Calu3 (cell line): Measurements from ENCODE around the gene CD99. TPM values are rescaled to one million over a fixed set of nuclear protein-coding genes. Genes with fewer than 3 reads are reported as not detected.
"Not testable (repeated sequence)": the region's sequence is repeated elsewhere in the genome, so short reads cannot be mapped to it uniquely, and the experiment has no call there.

ENCODE experiments used
- BruUV-seq: library from RNA; stranded (reverse); fragments of 400-500 nt; replicated peaks from 2 replicates; lab custom pipeline; 2021; lab: Mats Ljungman, UMichigan
- CTCF ChIA-PET: fragments of 300-600 bp; sonication (Branson Sonifier 250); formaldehyde crosslinking; loops from one replicate; lab custom pipeline; 2022; ENCODE audit warnings: antibody characterized with exemption; lab: Charles Lee
- DNase-seq: peaks from one replicate; pipeline ENCODE4 v3.0.0; 2022
- H3K27ac Mint-ChIP-seq: one replicate; pipeline ENCODE4 v1.8.0; 2022; ENCODE audit warnings: mixed read lengths; ENCODE audit not compliant: unreplicated experiment
- H3K27me3 Mint-ChIP-seq: one replicate; pipeline ENCODE4 v1.8.0; 2022; ENCODE audit warnings: mixed read lengths; ENCODE audit not compliant: unreplicated experiment
- H3K36me3 Mint-ChIP-seq: one replicate; pipeline ENCODE4 v1.8.0; 2022; ENCODE audit warnings: mild to moderate bottlenecking, moderate library complexity, mixed read lengths; ENCODE audit not compliant: insufficient read depth, unreplicated experiment
- H3K4me1 Mint-ChIP-seq: one replicate; pipeline ENCODE4 v1.8.0; 2022; ENCODE audit warnings: mild to moderate bottlenecking, low read depth, mixed read lengths; ENCODE audit not compliant: unreplicated experiment
- H3K4me3 Mint-ChIP-seq: one replicate; pipeline ENCODE4 v1.8.0; 2022; ENCODE audit warnings: mild to moderate bottlenecking, low read depth, moderate library complexity, mixed read lengths; ENCODE audit not compliant: unreplicated experiment
- H3K9me3 Mint-ChIP-seq: one replicate; pipeline ENCODE4 v1.8.0; 2022; ENCODE audit warnings: low read depth, mixed read lengths; ENCODE audit not compliant: unreplicated experiment
- intact Hi-C: fragments of 100-400 bp; cut with micrococcal nuclease; formaldehyde crosslinking; loops from one replicate; pipeline ENCODE4 v1.10.0; 2022; ENCODE audit not compliant: unreplicated experiment
- total RNA-seq: library from RNA; stranded (reverse); gene quantifications from 2 replicates; pipeline ENCODE4 v1.2.3, GENCODE V29; 2022
- TF ChIP-seq, protein P1 (sequence below): fragments of 200-600 bp; IDR thresholded peaks from one replicate; pipeline ENCODE4 v1.8.0; 2022; ENCODE audit warnings: antibody characterized with exemption; ENCODE audit not compliant: unreplicated experiment

The CD99 gene
- total RNA-seq, 1 experiment from 2014 or later: 73.9 TPM

DNA sequence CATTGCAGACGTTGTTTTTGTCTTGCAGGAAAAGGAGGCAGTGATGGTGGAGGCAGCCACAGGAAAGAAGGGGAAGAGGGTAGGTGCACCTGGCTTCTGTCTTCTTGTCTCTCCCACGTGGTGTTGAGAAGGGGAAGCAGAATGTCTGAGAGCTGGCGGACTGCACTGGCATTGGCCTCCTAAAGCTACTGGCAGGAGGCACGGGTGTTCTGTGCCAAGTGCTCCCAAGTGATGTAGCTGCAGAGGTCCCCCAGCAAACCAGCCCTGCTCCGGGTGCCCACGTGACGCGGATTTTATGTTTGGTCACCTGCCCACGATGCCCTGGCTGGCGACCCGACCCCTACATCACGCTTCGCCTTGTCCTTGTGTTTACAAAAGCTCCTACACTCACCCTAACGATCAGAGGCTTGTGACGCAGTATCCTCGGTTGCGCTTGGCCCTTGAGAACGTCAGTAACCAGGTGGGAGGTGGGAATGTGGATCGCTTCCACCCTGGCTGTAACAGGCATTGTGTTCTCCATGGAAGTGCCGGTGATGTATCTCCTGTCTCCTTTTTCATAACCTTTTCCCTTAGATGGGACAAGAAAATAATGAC, 32.3 kb downstream of the CD99 start:
- Mint-ChIP-seq H3K36me3 (peaks cover 6% of the 10 kb centered on the region), H3K4me1 (no peaks in the 10 kb centered on the region), H3K27me3 (no peaks in the 10 kb centered on the region), H3K9me3 (no peaks in the 10 kb centered on the region), H3K27ac (no peak overlapping the region), H3K4me3 (no peak overlapping the region)
- DNase-seq: no peak
- TF ChIP-seq, protein P1, sequence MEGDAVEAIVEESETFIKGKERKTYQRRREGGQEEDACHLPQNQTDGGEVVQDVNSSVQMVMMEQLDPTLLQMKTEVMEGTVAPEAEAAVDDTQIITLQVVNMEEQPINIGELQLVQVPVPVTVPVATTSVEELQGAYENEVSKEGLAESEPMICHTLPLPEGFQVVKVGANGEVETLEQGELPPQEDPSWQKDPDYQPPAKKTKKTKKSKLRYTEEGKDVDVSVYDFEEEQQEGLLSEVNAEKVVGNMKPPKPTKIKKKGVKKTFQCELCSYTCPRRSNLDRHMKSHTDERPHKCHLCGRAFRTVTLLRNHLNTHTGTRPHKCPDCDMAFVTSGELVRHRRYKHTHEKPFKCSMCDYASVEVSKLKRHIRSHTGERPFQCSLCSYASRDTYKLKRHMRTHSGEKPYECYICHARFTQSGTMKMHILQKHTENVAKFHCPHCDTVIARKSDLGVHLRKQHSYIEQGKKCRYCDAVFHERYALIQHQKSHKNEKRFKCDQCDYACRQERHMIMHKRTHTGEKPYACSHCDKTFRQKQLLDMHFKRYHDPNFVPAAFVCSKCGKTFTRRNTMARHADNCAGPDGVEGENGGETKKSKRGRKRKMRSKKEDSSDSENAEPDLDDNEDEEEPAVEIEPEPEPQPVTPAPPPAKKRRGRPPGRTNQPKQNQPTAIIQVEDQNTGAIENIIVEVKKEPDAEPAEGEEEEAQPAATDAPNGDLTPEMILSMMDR: no peak
- intact Hi-C loops: no loop called here
- no TSS peak for BruUV-seq
- CTCF ChIA-PET: no interaction called here

DNA sequence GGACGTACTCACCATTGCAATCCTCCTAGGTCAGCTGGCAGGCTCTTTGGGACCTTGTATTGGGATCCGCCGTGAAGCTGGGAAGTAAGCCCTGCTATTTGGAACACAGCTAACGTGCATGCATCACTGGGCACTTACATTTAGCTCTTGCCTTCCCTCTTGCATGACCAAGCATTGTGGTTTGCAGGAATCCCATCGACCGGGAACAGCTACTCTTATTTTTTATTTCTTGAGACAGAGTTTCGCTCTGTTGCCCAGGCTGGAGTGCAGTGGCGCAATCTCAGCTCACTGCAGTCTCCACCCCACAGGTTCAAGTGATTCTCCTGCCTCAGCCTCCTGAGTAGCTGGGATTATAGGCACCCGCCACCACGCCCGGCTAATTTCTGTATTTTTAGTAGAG, 36.2 kb downstream of the CD99 start:
- H3K27ac Mint-ChIP-seq, BruUV-seq, H3K27me3 Mint-ChIP-seq, H3K4me1 Mint-ChIP-seq, DNase-seq, H3K9me3 Mint-ChIP-seq, H3K4me3 Mint-ChIP-seq, intact Hi-C loops, CTCF ChIA-PET, H3K36me3 Mint-ChIP-seq: not testable (repeated sequence)

DNA sequence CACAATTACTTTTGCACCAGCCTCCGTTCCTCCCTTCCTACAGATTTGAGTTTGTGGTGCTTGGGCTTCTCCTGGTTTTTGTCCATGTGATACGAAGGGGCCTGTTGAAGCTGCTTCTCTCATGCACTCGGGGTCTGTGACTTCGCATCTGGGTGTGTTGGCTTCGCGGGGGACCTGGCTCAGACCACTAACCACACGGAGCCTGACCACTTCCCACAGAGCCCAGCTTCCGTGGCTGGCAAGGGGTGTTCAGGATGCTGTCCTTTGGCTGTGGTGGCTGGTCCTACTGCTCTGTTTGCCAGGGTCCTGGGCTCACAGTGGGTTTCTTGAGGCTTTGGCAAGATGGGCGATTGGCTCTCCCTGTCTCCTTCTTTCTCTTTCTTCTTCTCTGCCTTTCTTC, 41.0 kb downstream of the CD99 start:
- intact Hi-C loops: no loop called here
- Mint-ChIP-seq H3K27ac (no peak overlapping the region), H3K4me3 (no peak overlapping the region), H3K27me3 (no peaks in the 10 kb centered on the region), H3K9me3 (no peaks in the 10 kb centered on the region), H3K4me1 (no peaks in the 10 kb centered on the region), H3K36me3 (peaks cover 15% of the 10 kb centered on the region)
- CTCF ChIA-PET: no interaction called here
- DNase-seq: no peak
- no TSS peak for BruUV-seq
- TF ChIP-seq, protein P1: no peak

DNA sequence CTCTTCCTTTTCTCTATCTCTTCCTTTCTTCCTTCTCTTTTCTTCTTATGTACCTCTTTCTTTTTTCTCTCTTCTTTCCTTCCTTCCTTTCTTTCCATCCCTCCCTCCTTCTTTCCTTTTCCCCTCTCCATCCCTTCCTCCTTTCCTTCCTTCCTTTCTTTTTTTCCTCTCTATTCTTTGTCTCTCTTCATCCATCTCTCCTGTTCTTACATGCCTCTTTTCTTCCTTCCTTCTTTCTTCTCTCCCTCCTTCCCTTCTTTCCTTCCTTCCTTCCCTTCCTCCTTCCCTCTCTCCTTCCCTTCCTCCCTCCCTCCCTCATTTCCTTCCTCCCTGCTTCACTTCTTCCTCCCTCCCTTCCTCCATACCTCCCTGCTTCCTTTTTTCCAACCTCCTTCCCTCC, 41.6 kb downstream of the CD99 start:
- TF ChIP-seq, protein P1: no peak
- no TSS peak for BruUV-seq
- Mint-ChIP-seq H3K4me1 (no peaks in the 10 kb centered on the region), H3K36me3 (peaks cover 15% of the 10 kb centered on the region), H3K4me3 (no peak overlapping the region), H3K27me3 (no peaks in the 10 kb centered on the region), H3K27ac (no peak overlapping the region), H3K9me3 (no peaks in the 10 kb centered on the region)
- intact Hi-C loops: no loop called here
- DNase-seq: no peak
- CTCF ChIA-PET: no interaction called here

DNA sequence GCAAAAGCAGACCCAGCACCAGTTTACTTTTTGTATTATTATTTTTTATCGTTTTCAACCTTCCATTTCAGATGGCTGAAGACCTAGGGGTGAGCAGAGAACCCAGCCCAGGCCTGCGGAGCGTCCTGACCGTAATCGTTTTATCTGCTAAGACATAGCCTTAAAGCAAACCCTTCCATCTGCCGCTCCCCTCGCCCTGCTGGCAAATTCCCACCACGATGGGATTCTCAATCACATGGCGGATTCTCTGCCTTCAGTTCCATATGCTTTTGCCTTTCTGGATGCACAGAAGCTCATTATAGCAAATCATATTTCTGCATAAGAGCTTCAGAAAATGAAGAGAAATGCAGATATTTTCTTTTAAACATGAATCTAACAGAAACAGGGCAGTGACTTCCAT, 42.2 kb downstream of the CD99 start:
- Mint-ChIP-seq H3K9me3 (no peaks in the 10 kb centered on the region), H3K4me3 (no peak overlapping the region), H3K4me1 (no peaks in the 10 kb centered on the region), H3K27me3 (no peaks in the 10 kb centered on the region), H3K27ac (no peak overlapping the region), H3K36me3 (peaks cover 12% of the 10 kb centered on the region)
- no peak for DNase-seq
- no TSS peak for BruUV-seq
- CTCF ChIA-PET: no interaction called here
- intact Hi-C loops: no loop called here
- TF ChIP-seq, protein P1: no peak
